Breast epithelium (tissue), 4 donors: ENCODE results near the gene MYO1H. TPM values are rescaled to one million over a fixed set of nuclear protein-coding genes. Genes with fewer than 3 reads are reported as not detected.

Experiments
- DNase-seq, 2 donors: peaks; one replicate each; pipeline ENCODE4 v3.0.0-alpha.2; 2019; ENCODE audit warnings: low spot score in 2 of 2
- H3K27ac ChIP-seq, 2 donors: fragments of 200-600 bp; sonication (generic) in 1 of 2; one replicate each; pipeline ENCODE4 v1.5.1; 2016 to 2019; ENCODE audit warnings: mild to moderate bottlenecking in 1 of 2
- H3K27me3 ChIP-seq, 2 donors: fragments of 200-600 bp; sonication (generic) in 1 of 2; one replicate each; pipeline versions ENCODE4 v1.5.1 to v1.6.0; 2017 to 2019; ENCODE audit warnings: control low read depth in 1 of 2, mild to moderate bottlenecking in 1 of 2
- H3K36me3 ChIP-seq: fragments of 200-600 bp; one replicate; pipeline ENCODE4 v1.5.1; 2019
- H3K4me1 ChIP-seq, 2 donors: fragments of 200-600 bp; sonication (generic); one replicate each; pipeline ENCODE4 v1.5.1; 2016 to 2019; ENCODE audit warnings: control low read depth in 1 of 2
- H3K4me3 ChIP-seq, 3 donors: fragments of 200-600 bp; sonication (generic); 1 replicate in 2 of 3; 2 replicates in 1 of 3; pipeline ENCODE4 v1.5.1; 2016 to 2019; ENCODE audit warnings: mild to moderate bottlenecking in 3 of 3, moderate library complexity in 2 of 3
- H3K9me3 ChIP-seq, 2 donors: fragments of 200-600 bp; sonication (generic) in 1 of 2; one replicate each; pipeline ENCODE4 v1.5.1; 2016 to 2019; ENCODE audit warnings: control low read depth in 1 of 2
- POLR2A ChIP-seq: fragments of 450-650 bp; IDR thresholded peaks from one replicate; pipeline ENCODE4 v1.6.1; 2016; ENCODE audit warnings: antibody characterized with exemption, mild to moderate bottlenecking, moderate library complexity
- POLR2AphosphoS5 ChIP-seq, 3 donors: sonication (generic); formaldehyde crosslinking; IDR thresholded peaks; one replicate each; pipeline ENCODE4 v1.6.1; 2017; ENCODE audit warnings: antibody characterized with exemption in 3 of 3
- intact Hi-C: fragments of 100-400 bp; cut with DNase I; formaldehyde crosslinking; loops from one replicate; pipeline ENCODE4 v1.15.1; 2023; ENCODE audit warnings: low total_unique reads
- total RNA-seq, 3 donors: library from RNA; depleted of rRNA; stranded (reverse); fragments of >200 nt; gene quantifications; one replicate each; pipeline ENCODE4 v1.1.0, GENCODE V29; 2016
- TF ChIP-seq, protein P1 (sequence below), 3 donors: fragments of 450-650 bp; IDR thresholded peaks; one replicate each; pipeline ENCODE4 v1.5.1; 2016 to 2017; ENCODE audit warnings: antibody characterized with exemption in 3 of 3, mild to moderate bottlenecking in 3 of 3, moderate library complexity in 3 of 3

The MYO1H gene
- total RNA-seq, 3 donors from 2014 or later: under 0.01 to 2.0 (median 0.16) TPM

DNA sequence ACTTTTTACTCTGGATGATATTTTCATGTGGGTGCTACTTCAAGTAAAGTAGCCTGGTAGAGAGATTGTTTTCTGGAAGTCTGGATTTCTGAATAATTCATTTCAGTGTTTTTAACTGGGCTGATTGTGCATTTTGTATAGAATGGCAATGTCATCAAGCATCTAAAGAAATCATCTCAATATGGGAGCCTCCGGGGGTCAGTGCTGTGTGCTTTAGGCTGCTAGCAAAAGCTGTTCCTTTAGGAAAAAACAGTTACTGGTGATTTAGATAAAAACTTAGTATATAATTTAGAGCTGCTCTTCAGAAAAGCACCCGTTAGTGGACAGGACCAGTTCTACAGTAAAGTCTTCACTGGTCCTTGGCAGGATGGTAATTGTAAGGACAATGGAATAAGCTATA lies 134.8 kb downstream of the MYO1H start:
- Histone ChIP-seq H3K4me1 (peaks cover 4 to 6% of the 10 kb centered on the region in 2 donors), H3K9me3 (no peaks in the 10 kb centered on the region), H3K36me3 (peaks cover 16% of the 10 kb centered on the region), H3K4me3 (no peak overlapping the region), H3K27ac (no peak overlapping the region), H3K27me3 (no peaks in the 10 kb centered on the region)
- intact Hi-C loops: no loop called here
- no peak for DNase-seq
- no peak for TF ChIP-seq POLR2A
- no peak for TF ChIP-seq POLR2AphosphoS5 (IDR thresholded peaks at IDR 0.05)
- TF ChIP-seq, protein P1, sequence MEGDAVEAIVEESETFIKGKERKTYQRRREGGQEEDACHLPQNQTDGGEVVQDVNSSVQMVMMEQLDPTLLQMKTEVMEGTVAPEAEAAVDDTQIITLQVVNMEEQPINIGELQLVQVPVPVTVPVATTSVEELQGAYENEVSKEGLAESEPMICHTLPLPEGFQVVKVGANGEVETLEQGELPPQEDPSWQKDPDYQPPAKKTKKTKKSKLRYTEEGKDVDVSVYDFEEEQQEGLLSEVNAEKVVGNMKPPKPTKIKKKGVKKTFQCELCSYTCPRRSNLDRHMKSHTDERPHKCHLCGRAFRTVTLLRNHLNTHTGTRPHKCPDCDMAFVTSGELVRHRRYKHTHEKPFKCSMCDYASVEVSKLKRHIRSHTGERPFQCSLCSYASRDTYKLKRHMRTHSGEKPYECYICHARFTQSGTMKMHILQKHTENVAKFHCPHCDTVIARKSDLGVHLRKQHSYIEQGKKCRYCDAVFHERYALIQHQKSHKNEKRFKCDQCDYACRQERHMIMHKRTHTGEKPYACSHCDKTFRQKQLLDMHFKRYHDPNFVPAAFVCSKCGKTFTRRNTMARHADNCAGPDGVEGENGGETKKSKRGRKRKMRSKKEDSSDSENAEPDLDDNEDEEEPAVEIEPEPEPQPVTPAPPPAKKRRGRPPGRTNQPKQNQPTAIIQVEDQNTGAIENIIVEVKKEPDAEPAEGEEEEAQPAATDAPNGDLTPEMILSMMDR (IDR thresholded peaks at IDR 0.05): no peak

DNA sequence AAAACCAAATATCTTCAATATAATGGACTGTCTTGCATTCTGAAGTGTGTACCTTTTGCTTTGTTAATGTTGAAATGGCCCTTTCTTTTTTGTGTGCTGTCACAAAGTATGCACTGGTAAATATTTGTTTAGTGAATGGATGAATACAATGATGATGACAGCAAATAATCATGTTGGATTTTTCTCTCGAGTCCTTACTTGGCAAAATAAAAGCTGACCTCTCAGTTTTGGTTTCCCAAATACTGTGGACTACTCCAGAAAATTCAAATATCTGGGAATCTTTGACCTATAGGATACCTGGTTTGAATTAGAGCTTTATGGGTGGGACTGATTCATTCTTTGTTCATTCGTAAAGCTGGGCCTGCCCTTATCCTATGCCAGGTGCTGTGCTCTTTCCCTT lies 135.2 kb downstream of the MYO1H start:
- no peak for DNase-seq
- Histone ChIP-seq H3K4me3 (no peak overlapping the region), H3K27me3 (no peaks in the 10 kb centered on the region), H3K27ac (no peak overlapping the region), H3K4me1 (peaks cover 4 to 6% of the 10 kb centered on the region in 2 donors), H3K9me3 (no peaks in the 10 kb centered on the region), H3K36me3 (peaks cover 16% of the 10 kb centered on the region)
- TF ChIP-seq, protein P1 (IDR thresholded peaks at IDR 0.05): no peak
- TF ChIP-seq POLR2A (no peak), POLR2AphosphoS5 (IDR thresholded peaks at IDR 0.05) (no peak)
- intact Hi-C loops: no loop called here

DNA sequence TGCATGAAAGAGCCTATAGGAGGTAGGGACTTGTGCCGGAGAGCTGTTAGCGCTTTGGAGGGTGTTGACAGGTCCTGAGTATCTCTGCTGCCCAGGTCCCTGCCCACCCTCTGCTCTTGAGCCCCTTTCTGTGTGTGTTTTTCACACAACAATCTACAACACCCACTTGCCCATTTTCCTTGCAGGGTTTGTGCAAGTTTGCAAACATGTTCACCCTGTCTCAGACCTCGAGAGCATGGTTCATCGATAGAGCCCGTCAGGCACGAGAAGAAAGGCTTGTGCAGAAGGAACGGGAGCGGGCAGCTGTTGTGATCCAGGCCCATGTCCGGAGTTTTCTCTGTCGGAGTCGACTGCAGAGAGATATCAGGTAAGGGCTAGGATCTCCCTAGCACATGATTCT lies 135.6 kb downstream of the MYO1H start:
- Histone ChIP-seq H3K4me1 (peaks cover 3 to 4% of the 10 kb centered on the region in 2 donors), H3K36me3 (peaks cover 20% of the 10 kb centered on the region), H3K4me3 (no peak overlapping the region), H3K27me3 (no peaks in the 10 kb centered on the region), H3K27ac (no peak overlapping the region), H3K9me3 (no peaks in the 10 kb centered on the region)
- DNase-seq: no peak
- intact Hi-C loops: no loop called here
- TF ChIP-seq POLR2A (no peak), POLR2AphosphoS5 (IDR thresholded peaks at IDR 0.05) (no peak)
- TF ChIP-seq, protein P1 (IDR thresholded peaks at IDR 0.05): no peak

DNA sequence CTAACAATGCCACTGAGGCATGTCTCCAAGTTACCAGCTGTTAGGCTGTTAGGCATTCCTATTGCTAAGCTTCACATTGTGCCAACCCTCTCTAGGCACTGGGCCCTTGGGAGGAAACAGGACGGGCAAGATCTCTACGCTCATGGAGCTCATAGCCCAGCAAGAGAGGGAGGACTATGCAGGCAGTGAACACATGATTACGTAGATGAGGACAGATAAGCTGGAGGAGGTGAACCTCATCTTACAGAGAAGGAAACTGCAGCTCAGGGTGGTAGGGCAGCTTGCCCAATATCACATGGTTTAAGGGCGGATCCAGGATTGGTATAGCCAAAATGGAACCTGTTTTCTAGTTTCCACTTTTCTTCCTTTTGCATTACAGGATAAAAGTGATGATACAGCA lies 137.5 kb downstream of the MYO1H start:
- intact Hi-C loops: no loop called here
- DNase-seq: no peak
- Histone ChIP-seq H3K4me3 (no peak overlapping the region), H3K4me1 (no peaks in the 10 kb centered on the region), H3K27me3 (no peaks in the 10 kb centered on the region), H3K27ac (no peak overlapping the region), H3K9me3 (no peaks in the 10 kb centered on the region), H3K36me3 (peaks cover 37% of the 10 kb centered on the region)
- TF ChIP-seq POLR2AphosphoS5 (IDR thresholded peaks at IDR 0.05) (no peak), POLR2A (no peak)
- TF ChIP-seq, protein P1 (IDR thresholded peaks at IDR 0.05): no peak

DNA sequence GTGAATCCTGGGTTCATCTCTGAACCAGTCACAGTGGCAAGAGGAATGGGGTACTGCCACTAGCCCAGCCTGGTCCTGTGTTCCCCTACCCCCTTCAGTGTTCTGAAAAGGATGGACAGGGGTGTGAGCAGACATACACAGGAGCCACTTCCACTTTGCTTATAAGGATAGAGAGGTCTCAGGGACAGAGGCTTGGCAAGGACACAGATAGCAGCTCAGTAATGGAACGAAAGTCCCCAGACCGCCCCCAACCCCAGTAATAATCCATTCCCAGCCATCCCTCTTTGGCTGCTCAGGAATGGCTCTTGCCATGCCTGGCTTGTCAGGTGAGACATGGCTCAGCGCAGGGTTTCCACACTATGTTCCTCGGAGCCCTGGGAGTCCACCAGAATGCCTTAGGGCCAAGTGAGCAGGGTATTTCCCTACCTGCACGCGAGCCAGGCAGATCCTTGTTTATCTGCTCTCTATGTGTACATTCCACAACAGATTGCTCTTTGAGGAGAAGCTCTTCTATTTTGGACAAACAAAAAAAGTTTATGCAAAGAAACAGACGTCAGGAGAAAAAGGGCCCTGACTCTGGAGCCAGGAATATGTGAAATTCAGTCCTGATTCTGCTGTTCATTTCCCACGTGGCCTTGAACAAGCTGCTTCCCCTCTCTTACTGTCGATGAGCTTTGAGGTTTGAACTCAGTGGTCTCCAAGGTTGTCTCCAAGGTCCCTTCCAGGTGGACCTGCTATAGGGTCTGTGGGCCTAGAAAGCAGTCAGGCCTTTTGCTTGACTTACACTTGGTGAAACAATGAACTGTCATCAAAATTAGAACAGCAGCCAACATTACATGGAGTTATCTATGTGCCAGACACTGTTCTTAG lies 139.7 kb downstream of the MYO1H start:
- no peaks in the 10 kb centered on the region for H3K27me3 ChIP-seq
- H3K4me1 ChIP-seq: no peaks in the 10 kb centered on the region
- no peak overlapping the region for H3K27ac ChIP-seq
- H3K9me3 ChIP-seq: no peaks in the 10 kb centered on the region
- TF ChIP-seq, protein P1 (IDR thresholded peaks at IDR 0.05): no peak
- no peak for TF ChIP-seq POLR2AphosphoS5 (IDR thresholded peaks at IDR 0.05)
- no peak for TF ChIP-seq POLR2A
- no peak overlapping the region for H3K4me3 ChIP-seq
- peaks cover 37% of the 10 kb centered on the region for H3K36me3 ChIP-seq
- intact Hi-C loops: no loop called here
- no peak for DNase-seq
